ENCODE data around the gene MST1.

The MST1 gene

DNA sequence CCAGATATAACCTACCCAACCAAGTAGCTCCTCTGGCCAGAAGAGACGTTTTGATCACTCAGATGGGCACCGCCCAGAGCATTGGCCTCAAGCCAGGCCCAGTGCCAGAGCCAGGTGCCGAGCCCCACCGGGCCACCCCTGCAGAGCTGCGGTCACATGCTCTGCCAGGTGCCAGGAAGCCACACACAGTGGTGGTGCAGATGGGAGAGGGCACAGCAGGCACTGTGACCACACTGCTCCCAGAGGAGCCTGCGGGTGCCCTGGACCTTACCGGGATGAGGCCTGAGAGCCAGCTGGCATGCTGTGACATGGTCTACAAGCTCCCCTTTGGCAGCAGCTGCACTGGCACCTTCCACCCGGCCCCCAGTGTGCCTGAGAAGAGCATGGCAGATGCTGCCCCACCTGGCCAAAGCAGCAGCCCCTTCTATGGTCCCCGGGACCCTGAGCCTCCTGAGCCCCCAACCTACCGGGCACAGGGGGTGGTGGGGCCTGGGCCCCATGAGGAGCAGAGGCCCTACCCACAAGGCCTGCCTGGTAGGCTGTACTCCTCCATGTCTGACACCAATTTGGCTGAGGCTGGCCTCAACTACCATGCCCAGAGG is 34.2 kb downstream of the MST1 start:
- DNase-seq: no peak

- no peak for DNase-seq
Measured at GRCh38 chr3:49654176-49654825, 35.0 kb downstream of the MST1 start.

DNA sequence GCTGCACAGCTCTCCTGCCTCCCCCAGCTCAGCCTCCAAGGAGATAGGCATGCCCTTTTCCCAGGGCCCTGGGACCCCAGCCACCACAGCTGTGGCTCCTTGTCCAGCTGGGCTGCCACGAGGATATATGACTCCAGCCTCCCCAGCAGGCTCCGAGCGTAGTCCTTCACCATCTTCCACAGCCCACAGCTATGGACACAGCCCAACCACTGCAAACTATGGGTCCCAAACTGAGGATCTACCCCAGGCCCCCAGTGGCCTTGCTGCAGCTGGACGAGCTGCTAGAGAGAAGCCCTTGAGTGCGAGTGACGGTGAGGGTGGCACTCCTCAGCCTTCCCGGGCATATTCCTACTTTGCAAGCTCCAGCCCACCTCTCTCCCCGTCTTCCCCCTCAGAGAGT is 35.7 kb downstream of the MST1 start:
- DNase-seq: no peak

DNA sequence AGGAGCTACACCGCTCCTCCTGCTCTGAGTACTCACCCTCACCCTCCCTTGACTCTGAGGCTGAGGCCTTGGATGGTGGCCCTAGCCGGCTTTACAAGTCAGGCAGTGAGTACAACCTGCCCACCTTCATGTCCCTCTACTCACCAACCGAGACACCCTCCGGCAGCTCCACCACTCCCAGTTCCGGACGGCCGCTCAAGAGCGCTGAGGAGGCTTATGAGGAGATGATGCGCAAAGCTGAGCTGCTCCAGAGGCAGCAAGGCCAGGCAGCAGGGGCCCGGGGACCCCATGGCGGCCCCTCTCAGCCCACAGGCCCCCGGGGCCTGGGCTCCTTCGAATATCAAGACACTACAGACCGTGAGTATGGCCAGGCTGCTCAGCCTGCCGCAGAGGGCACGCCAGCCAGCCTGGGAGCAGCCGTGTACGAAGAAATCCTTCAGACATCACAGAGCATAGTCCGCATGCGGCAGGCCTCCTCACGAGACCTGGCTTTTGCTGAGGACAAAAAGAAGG is 36.3 kb downstream of the MST1 start:
- DNase-seq: no peak

GRCh38 chr3:49652218-49652902 is 36.9 kb downstream of the MST1 start:
- no peak for DNase-seq

- no peak for DNase-seq
Measured at GRCh38 chr3:49650637-49651036, 38.6 kb downstream of the MST1 start.

- no peak for DNase-seq
Measured at GRCh38 chr3:49650177-49650576, 39.1 kb downstream of the MST1 start.

- no peak for DNase-seq
Measured at GRCh38 chr3:49649576-49649975, 39.7 kb downstream of the MST1 start.

GRCh38 chr3:49648354-49649019 is 40.8 kb downstream of the MST1 start:
- no peak for DNase-seq

DNA sequence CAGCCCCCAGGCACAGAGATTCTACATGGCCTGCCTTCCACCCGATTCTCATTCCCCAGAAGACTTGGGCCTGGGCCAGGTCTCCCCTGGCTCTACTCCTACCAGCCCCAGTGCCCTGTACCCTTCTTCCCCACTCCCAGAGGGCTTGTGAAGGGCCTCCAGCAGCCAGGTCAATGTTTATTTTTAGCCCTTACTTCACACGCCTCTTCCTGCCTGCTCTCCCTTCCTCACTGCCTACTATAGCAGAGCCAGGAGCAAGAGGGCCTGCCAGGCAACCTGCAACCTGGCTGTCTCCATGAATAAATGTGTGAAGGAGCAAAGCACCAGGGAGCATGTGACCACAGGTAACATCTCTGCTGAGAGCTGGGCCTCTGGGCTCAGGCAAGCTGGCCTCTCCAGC is 41.5 kb downstream of the MST1 start:
- DNase-seq: no peak

- DNase-seq: no peak
Measured at GRCh38 chr3:49646236-49646635, 43.0 kb downstream of the MST1 start.

DNA sequence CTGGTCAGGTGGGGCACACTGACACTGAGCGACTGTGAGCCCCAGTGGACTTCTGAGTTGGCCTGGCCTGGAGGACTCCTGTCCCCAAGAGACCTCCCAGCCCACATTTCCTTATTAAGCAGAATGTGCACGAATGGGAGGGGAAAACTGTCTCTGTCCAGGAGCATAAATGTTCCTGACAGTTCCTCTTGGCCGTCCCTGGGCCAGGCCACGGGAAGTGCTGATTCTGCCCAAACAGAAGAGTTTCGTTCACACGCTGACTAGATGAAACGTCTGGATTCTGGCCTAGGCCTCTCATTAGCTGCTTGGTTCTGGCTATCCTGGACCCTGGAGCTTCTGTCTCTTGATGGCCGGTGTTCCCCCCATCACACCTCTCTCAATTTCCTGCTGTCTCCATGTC is 44.6 kb downstream of the MST1 start:
- no peak for DNase-seq

DNA sequence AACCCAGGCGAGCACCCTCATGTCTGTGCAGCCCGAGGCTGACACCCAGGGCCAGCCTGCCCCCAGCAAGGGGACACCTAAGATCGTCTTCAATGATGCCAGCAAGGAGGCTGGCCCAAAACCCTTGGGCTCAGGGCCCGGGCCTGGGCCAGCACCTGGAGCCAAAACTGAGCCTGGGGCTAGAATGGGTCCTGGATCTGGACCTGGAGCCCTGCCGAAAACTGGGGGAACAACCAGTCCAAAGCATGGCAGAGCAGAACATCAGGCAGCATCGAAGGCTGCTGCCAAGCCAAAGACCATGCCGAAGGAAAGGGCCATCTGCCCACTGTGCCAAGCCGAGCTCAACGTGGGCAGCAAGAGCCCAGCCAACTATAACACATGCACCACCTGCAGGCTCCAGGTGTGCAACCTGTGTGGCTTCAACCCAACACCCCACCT is 46.5 kb downstream of the MST1 start:
- DNase-seq: no peak

- DNase-seq: no peak
Measured at GRCh38 chr3:49641921-49642707, 47.2 kb downstream of the MST1 start.

DNA sequence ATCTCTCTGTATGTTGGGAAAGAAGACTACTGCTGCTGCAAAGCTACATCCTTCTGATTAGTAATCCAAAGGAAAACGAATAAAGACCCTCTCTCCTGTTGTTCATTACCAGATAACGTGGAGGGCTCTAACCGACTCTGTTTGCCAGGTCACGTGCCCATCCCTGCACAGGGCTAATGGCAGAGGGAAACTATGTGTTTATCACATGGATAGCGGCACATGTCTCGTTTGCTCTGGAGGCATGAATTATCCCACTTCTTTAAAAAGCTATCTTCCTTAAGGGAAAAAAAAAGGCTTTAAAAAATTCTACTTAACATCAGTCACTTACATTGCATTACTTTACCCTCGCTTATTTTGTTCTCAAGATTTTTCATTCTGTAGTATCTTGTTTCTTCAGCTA is 48.0 kb downstream of the MST1 start:
- no peak for DNase-seq

- no peak for DNase-seq
Measured at GRCh38 chr3:49639551-49639950, 49.7 kb downstream of the MST1 start.

- no peak for DNase-seq
Measured at GRCh38 chr3:49638445-49638844, 50.8 kb downstream of the MST1 start.

DNA sequence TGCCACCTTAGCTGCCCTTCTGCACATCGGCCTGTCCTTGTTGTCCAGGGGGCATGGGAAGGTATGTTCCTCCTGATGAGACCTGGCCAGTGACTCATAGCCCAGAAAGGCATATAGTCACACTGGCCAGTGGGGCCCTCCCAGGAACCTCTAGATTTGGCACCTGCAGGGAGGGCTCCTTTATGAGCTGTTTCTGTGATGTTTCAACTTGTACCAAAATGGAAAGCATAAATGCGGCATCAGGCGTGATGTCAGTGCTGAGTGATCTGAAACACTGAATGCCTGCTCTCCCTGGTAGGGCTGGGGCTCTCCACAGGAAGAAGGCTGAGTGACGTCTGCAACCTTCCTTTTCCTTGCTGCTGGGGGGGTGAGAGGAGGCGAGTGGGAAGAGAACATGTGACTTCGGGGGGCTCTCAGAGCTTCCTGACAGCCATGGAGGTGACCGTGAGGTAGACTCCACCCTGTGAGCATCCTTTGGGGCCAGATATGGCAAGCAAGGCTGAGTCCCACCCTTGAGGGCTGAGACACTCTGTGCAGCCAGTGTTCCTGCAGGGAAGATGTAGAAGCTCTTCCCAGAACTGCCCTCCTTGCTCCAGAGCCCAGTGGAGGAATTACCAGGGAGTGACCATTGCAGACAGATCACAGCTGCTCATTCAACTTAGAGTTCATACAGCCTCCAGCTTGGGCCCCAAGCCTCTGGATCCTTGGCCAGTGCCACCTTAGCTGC is 52.2 kb downstream of the MST1 start:
- no peak for DNase-seq

DNA sequence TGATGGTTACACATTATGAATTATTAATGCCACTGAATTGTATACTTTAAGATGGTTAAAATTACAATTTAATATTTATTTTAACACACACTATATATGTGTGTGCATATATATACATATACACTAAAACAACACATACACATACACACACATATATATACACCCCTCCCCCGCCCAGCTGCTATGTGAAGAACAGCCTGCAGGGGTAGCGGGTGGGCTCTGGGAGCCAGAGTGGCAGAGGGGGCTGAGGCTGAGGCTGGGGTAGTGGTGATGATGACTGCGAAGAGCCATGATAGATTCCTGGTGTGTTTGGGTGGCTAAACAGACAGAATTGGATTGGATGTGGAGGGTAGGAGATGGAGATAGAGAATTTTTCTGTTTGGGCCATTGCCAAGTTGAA is 54.5 kb downstream of the MST1 start:
- DNase-seq: no peak

All from NCI-H1048 (cell line).